HEK293 (cell line): ENCODE measurements around the gene RGS7.

Experiments used
- CTCF ChIA-PET: fragments of 350-600 bp; formaldehyde crosslinking; extraction: SDS; loops from one replicate; lab custom pipeline; 2021; ENCODE audit warnings: antibody characterized with exemption; lab: Yijun Ruan, JAX
- POLR2A ChIA-PET: fragments of 300-600 bp; formaldehyde crosslinking; extraction: SDS; loops from one replicate; lab custom pipeline; 2020; ENCODE audit warnings: antibody characterized with exemption, inconsistent platforms; lab: Yijun Ruan, JAX
- H3K27ac ChIP-seq: fragments of 200-500 bp; sonication (Bioruptor generic); 2 replicates; pipeline ENCODE4 v1.5.1; 2014; ENCODE audit warnings: low read depth, low read length, control low read depth, inconsistent platforms; ENCODE audit errors: extremely low read depth
- H3K36me3 ChIP-seq, 2 experiments: fragments of 200-500 bp in 1 of 2; sonication (Bioruptor generic) in 1 of 2; 1 replicate in 1 of 2; 2 replicates in 1 of 2; pipeline ENCODE4 v1.5.1; 2014 to 2017; ENCODE audit warnings: inconsistent platforms in 2 of 2, low read length in 2 of 2; ENCODE audit not compliant: control insufficient read depth in 2 of 2, insufficient read depth in 1 of 2
- H3K4me1 ChIP-seq: fragments of 200-500 bp; sonication (Bioruptor generic); 2 replicates; pipeline ENCODE4 v1.5.1; 2014; ENCODE audit warnings: mild to moderate bottlenecking, low read length, inconsistent platforms; ENCODE audit not compliant: control insufficient read depth, insufficient read depth
- H3K4me3 ChIP-seq: 2 replicates; pipeline ENCODE4 v1.5.1; 2011; ENCODE audit warnings: low read depth, mild to moderate bottlenecking, control low read depth, low read length, moderate library complexity
- H3K9me3 ChIP-seq: fragments of 200-500 bp; sonication (Bioruptor generic); 2 replicates; pipeline ENCODE4 v1.5.1; 2014; ENCODE audit warnings: low read depth, low read length, inconsistent platforms; ENCODE audit not compliant: control insufficient read depth, insufficient read depth
- GLI2 ChIP-seq: fragments of 450-650 bp; formaldehyde crosslinking; IDR thresholded peaks from 2 replicates; pipeline ENCODE4; 2017; ENCODE audit warnings: missing biosample characterization, missing genetic modification characterization, low read depth, borderline replicate concordance
- KLF10 ChIP-seq: fragments of 450-650 bp; IDR thresholded peaks from 2 replicates; pipeline ENCODE4 v1.5.1; 2018; ENCODE audit warnings: missing biosample characterization, mild to moderate bottlenecking, missing genetic modification characterization
- PRDM1 ChIP-seq: fragments of 450-650 bp; formaldehyde crosslinking; IDR thresholded peaks from 2 replicates; pipeline ENCODE4; 2016; ENCODE audit warnings: missing biosample characterization, missing genetic modification characterization
- SP7 ChIP-seq: fragments of 450-650 bp; formaldehyde crosslinking; IDR thresholded peaks from 2 replicates; pipeline ENCODE4 v1.5.1; 2016; ENCODE audit warnings: missing biosample characterization, missing genetic modification characterization
- ZBTB17 ChIP-seq: fragments of 450-650 bp; formaldehyde crosslinking; IDR thresholded peaks from 2 replicates; pipeline ENCODE4 v1.5.1; 2016; ENCODE audit warnings: missing biosample characterization, missing genetic modification characterization
- ZNF112 ChIP-seq: fragments of 450-650 bp; formaldehyde crosslinking; IDR thresholded peaks from 2 replicates; pipeline ENCODE4 v1.5.0; 2017; ENCODE audit warnings: missing biosample characterization, missing genetic modification characterization
- ZNF239 ChIP-seq: fragments of 450-650 bp; formaldehyde crosslinking; IDR thresholded peaks from 2 replicates; pipeline ENCODE4 v1.5.1; 2016; ENCODE audit warnings: missing biosample characterization, missing genetic modification characterization
- ZNF248 ChIP-seq: fragments of 450-650 bp; formaldehyde crosslinking; IDR thresholded peaks from 2 replicates; pipeline ENCODE4 v1.5.1; 2017; ENCODE audit warnings: missing biosample characterization, missing genetic modification characterization
- ZNF266 ChIP-seq: fragments of 450-650 bp; formaldehyde crosslinking; IDR thresholded peaks from 2 replicates; pipeline ENCODE4 v1.5.1; 2016; ENCODE audit warnings: missing biosample characterization, missing genetic modification characterization, low read depth
- ZNF350 ChIP-seq: fragments of 450-650 bp; formaldehyde crosslinking; IDR thresholded peaks from 2 replicates; pipeline ENCODE4 v1.5.0; 2017; ENCODE audit warnings: missing biosample characterization, mild to moderate bottlenecking, missing genetic modification characterization
- ZNF37A ChIP-seq: fragments of 450-650 bp; IDR thresholded peaks from 2 replicates; pipeline ENCODE4 v1.5.1; 2018; ENCODE audit warnings: missing biosample characterization, missing genetic modification characterization
- ZNF391 ChIP-seq: fragments of 450-650 bp; formaldehyde crosslinking; IDR thresholded peaks from 2 replicates; pipeline ENCODE4 v1.5.1; 2016; ENCODE audit warnings: low read depth, missing biosample characterization, missing genetic modification characterization, borderline replicate concordance
- ZNF423 ChIP-seq: fragments of 450-650 bp; formaldehyde crosslinking; IDR thresholded peaks from 2 replicates; pipeline ENCODE4 v1.5.1; 2016; ENCODE audit warnings: missing biosample characterization, missing genetic modification characterization
- ZNF48 ChIP-seq: fragments of 450-650 bp; formaldehyde crosslinking; IDR thresholded peaks from 2 replicates; pipeline ENCODE4 v1.5.1; 2016; ENCODE audit warnings: missing biosample characterization, missing genetic modification characterization
- ZNF558 ChIP-seq: fragments of 450-650 bp; formaldehyde crosslinking; IDR thresholded peaks from 2 replicates; pipeline ENCODE4 v1.5.1; 2016; ENCODE audit warnings: missing biosample characterization, missing genetic modification characterization
- ZNF623 ChIP-seq: fragments of 450-650 bp; formaldehyde crosslinking; IDR thresholded peaks from 2 replicates; pipeline ENCODE4 v1.5.1; 2016; ENCODE audit warnings: missing biosample characterization, missing genetic modification characterization
- ZNF837 ChIP-seq: fragments of 450-650 bp; formaldehyde crosslinking; IDR thresholded peaks from 2 replicates; pipeline ENCODE4 v1.5.1; 2016; ENCODE audit warnings: missing biosample characterization, missing genetic modification characterization
- TF ChIP-seq, protein P1 (sequence below): fragments of 450-650 bp; formaldehyde crosslinking; IDR thresholded peaks from 2 replicates; pipeline ENCODE4 v1.5.1; 2016; ENCODE audit warnings: missing biosample characterization, missing genetic modification characterization
- TF ChIP-seq, protein P2 (sequence below): fragments of 450-650 bp; formaldehyde crosslinking; IDR thresholded peaks from 2 replicates; pipeline ENCODE4 v1.5.1; 2016; ENCODE audit warnings: missing biosample characterization, missing genetic modification characterization
- TF ChIP-seq, protein P3 (sequence below): fragments of 450-650 bp; formaldehyde crosslinking; IDR thresholded peaks from 2 replicates; pipeline ENCODE4 v1.5.1; 2016; ENCODE audit warnings: missing biosample characterization, missing genetic modification characterization
- TF ChIP-seq, protein P4 (sequence below): fragments of 450-650 bp; formaldehyde crosslinking; IDR thresholded peaks from 2 replicates; pipeline ENCODE4 v1.5.1; 2017; ENCODE audit warnings: missing biosample characterization, missing genetic modification characterization
- TF ChIP-seq, protein P5 (sequence below): fragments of 450-650 bp; formaldehyde crosslinking; IDR thresholded peaks from 2 replicates; pipeline ENCODE4 v1.5.1; 2016; ENCODE audit warnings: missing biosample characterization, missing genetic modification characterization

Gene RGS7

DNA sequence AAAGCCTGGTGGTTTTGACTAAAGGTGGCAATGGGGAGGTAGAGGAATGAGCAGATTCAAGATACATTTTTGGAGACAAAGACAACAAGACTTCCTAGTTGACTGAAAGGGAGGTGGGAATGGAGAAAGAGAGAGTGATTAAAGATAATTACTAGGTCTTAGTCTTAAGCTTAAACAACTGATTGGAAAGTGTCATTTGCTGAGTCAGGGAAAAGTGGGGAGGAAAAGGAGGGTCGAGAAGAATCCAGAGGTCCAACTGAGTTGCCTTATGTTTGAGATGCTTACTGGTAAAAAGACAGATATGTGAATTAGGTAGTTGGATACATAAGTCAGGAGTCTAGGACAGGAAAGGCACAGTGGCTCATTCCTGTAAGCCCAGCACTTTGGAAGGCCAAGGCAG, 179.3 kb downstream of the RGS7 start (continued):
- TF ChIP-seq, protein P1, sequence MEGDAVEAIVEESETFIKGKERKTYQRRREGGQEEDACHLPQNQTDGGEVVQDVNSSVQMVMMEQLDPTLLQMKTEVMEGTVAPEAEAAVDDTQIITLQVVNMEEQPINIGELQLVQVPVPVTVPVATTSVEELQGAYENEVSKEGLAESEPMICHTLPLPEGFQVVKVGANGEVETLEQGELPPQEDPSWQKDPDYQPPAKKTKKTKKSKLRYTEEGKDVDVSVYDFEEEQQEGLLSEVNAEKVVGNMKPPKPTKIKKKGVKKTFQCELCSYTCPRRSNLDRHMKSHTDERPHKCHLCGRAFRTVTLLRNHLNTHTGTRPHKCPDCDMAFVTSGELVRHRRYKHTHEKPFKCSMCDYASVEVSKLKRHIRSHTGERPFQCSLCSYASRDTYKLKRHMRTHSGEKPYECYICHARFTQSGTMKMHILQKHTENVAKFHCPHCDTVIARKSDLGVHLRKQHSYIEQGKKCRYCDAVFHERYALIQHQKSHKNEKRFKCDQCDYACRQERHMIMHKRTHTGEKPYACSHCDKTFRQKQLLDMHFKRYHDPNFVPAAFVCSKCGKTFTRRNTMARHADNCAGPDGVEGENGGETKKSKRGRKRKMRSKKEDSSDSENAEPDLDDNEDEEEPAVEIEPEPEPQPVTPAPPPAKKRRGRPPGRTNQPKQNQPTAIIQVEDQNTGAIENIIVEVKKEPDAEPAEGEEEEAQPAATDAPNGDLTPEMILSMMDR: no peak
- TF ChIP-seq, protein P2, sequence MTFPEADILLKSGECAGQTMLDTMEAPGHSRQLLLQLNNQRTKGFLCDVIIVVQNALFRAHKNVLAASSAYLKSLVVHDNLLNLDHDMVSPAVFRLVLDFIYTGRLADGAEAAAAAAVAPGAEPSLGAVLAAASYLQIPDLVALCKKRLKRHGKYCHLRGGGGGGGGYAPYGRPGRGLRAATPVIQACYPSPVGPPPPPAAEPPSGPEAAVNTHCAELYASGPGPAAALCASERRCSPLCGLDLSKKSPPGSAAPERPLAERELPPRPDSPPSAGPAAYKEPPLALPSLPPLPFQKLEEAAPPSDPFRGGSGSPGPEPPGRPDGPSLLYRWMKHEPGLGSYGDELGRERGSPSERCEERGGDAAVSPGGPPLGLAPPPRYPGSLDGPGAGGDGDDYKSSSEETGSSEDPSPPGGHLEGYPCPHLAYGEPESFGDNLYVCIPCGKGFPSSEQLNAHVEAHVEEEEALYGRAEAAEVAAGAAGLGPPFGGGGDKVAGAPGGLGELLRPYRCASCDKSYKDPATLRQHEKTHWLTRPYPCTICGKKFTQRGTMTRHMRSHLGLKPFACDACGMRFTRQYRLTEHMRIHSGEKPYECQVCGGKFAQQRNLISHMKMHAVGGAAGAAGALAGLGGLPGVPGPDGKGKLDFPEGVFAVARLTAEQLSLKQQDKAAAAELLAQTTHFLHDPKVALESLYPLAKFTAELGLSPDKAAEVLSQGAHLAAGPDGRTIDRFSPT (tag by site-specific recombination): no peak
- TF ChIP-seq, protein P3, sequence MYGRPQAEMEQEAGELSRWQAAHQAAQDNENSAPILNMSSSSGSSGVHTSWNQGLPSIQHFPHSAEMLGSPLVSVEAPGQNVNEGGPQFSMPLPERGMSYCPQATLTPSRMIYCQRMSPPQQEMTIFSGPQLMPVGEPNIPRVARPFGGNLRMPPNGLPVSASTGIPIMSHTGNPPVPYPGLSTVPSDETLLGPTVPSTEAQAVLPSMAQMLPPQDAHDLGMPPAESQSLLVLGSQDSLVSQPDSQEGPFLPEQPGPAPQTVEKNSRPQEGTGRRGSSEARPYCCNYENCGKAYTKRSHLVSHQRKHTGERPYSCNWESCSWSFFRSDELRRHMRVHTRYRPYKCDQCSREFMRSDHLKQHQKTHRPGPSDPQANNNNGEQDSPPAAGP: no peak
- TF ChIP-seq PRDM1 (tag by site-specific recombination): no peak
- TF ChIP-seq ZNF558 (tag by site-specific recombination): no peak
- no peak for TF ChIP-seq ZBTB17 (tag by site-specific recombination)
- no peak for TF ChIP-seq ZNF248
- TF ChIP-seq KLF10: no peak
- no peak for TF ChIP-seq ZNF239 (tag by site-specific recombination)
- TF ChIP-seq GLI2 (tag by site-specific recombination): no peak
- TF ChIP-seq ZNF350 (tag by site-specific recombination): no peak

DNA sequence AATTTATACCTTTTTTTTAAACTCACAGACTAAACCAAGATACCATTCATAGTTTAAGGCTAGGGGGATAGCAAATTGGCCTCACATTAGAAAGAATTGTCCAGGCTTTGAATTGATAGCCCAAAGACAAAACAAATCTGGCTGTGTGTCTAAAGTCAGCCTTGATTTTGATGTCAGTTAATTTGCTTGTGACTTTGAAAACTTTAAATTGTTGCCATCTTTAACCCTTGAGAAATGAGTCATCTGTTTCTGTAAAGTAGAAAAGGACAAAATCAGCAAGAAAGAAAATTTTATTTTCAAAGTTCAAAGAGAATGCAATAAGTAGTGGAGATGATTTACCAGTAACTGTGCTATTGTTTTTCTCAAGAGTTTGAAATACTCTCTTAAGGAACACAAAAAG, 184.5 kb downstream of the RGS7 start:
- CTCF ChIA-PET: interaction anchor here (0.8 kb wide), 1 partner anchor 45 kb away, joined by 3 read pairs; no protein-coding TSS in a partner anchor

More for the DNA sequence above, 184.5 kb downstream of the RGS7 start:
- POLR2A ChIA-PET: no interaction called here
- no peaks in the 10 kb centered on the region for H3K36me3 ChIP-seq
- H3K4me1 ChIP-seq: no peaks in the 10 kb centered on the region
- no peak for TF ChIP-seq ZNF391 (tag by site-specific recombination)
- no peak for TF ChIP-seq ZNF266
- TF ChIP-seq, protein P4, sequence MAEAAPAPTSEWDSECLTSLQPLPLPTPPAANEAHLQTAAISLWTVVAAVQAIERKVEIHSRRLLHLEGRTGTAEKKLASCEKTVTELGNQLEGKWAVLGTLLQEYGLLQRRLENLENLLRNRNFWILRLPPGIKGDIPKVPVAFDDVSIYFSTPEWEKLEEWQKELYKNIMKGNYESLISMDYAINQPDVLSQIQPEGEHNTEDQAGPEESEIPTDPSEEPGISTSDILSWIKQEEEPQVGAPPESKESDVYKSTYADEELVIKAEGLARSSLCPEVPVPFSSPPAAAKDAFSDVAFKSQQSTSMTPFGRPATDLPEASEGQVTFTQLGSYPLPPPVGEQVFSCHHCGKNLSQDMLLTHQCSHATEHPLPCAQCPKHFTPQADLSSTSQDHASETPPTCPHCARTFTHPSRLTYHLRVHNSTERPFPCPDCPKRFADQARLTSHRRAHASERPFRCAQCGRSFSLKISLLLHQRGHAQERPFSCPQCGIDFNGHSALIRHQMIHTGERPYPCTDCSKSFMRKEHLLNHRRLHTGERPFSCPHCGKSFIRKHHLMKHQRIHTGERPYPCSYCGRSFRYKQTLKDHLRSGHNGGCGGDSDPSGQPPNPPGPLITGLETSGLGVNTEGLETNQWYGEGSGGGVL (tag by site-specific recombination): no peak
- no peak for TF ChIP-seq ZNF48 (tag by site-specific recombination)
- no peak for TF ChIP-seq ZNF623 (tag by site-specific recombination)
- TF ChIP-seq, protein P5, sequence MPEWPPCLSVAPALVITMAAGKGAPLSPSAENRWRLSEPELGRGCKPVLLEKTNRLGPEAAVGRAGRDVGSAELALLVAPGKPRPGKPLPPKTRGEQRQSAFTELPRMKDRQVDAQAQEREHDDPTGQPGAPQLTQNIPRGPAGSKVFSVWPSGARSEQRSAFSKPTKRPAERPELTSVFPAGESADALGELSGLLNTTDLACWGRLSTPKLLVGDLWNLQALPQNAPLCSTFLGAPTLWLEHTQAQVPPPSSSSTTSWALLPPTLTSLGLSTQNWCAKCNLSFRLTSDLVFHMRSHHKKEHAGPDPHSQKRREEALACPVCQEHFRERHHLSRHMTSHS: no peak
- TF ChIP-seq ZNF423 (tag by site-specific recombination): no peak
- no peak for TF ChIP-seq SP7 (tag by site-specific recombination)
- no peak for TF ChIP-seq ZNF37A
- TF ChIP-seq ZNF112 (tag by site-specific recombination): no peak
- no peak for TF ChIP-seq KLF10
- TF ChIP-seq ZNF837: no peak
- H3K4me3 ChIP-seq: no peak overlapping the region
- H3K27ac ChIP-seq: no peak overlapping the region
- no peaks in the 10 kb centered on the region for H3K9me3 ChIP-seq
